OCI-LY3 (cell line): Measurements from ENCODE around the gene GCNT2.

Source experiments
- H2AFZ ChIP-seq: fragments of 200-600, 300-600 bp; shearing (Covaris generic); 2 replicates; pipeline ENCODE4 v1.6.0; 2014; ENCODE audit warnings: antibody characterized with exemption, low read depth, low read length
- H3K27ac ChIP-seq: fragments of 200-600, 300-600 bp; sonication (generic); 2 replicates; pipeline ENCODE4 v1.5.1; 2014; ENCODE audit warnings: mild to moderate bottlenecking, low read length, moderate library complexity, mixed read lengths
- H3K27me3 ChIP-seq: fragments of 200-600, 300-600 bp; sonication (generic); 2 replicates; pipeline ENCODE4 v1.6.1; 2014; ENCODE audit warnings: low read depth, low read length, mixed read lengths
- H3K36me3 ChIP-seq: fragments of 200-600, 300-600 bp; sonication (generic); replicated peaks from 2 replicates; pipeline ENCODE3; 2014; ENCODE audit warnings: low read depth, low read length, mixed read lengths
- H3K4me1 ChIP-seq: fragments of 300-600, 200-600 bp; sonication (generic); 2 replicates; pipeline ENCODE4 v1.6.1; 2014; ENCODE audit warnings: low read length, mixed read lengths
- H3K4me2 ChIP-seq: fragments of 200-600, 300-600 bp; sonication (generic); 2 replicates; pipeline ENCODE4 v1.6.1; 2014; ENCODE audit warnings: low read length, mixed read lengths
- H3K4me3 ChIP-seq: fragments of 300-600, 200-600 bp; sonication (generic); 2 replicates; pipeline ENCODE4 v1.5.1; 2014; ENCODE audit warnings: antibody characterized with exemption, mild to moderate bottlenecking, low read length, moderate library complexity
- H3K79me2 ChIP-seq: fragments of 300-600, 200-600 bp; shearing (Covaris generic); 2 replicates; pipeline ENCODE4 v1.6.1; 2014; ENCODE audit warnings: mild to moderate bottlenecking, low read length, mixed read lengths
- H3K9ac ChIP-seq: fragments of 300-600, 200-600 bp; shearing (Covaris generic); 2 replicates; pipeline ENCODE4 v1.6.0; 2014; ENCODE audit warnings: mild to moderate bottlenecking, low read length, moderate library complexity
- H3K9me3 ChIP-seq: fragments of 200-600, 300-600 bp; shearing (Covaris generic); 2 replicates; pipeline ENCODE4 v1.6.1; 2014; ENCODE audit warnings: low read length, mixed read lengths; ENCODE audit not compliant: insufficient read depth
- H4K20me1 ChIP-seq: fragments of 200-600, 300-600 bp; sonication (generic); 2 replicates; pipeline ENCODE4 v1.6.1; 2016; ENCODE audit warnings: low read length, mixed read lengths; ENCODE audit not compliant: insufficient read depth
- CTCF ChIP-seq: fragments of 200-600, 300-600 bp; sonication (generic); IDR thresholded peaks from 2 replicates; pipeline ENCODE4 v1.5.1; 2014; ENCODE audit warnings: antibody characterized with exemption, low read length, low read depth
- EZH2phosphoT487 ChIP-seq: fragments of 200-600 bp; shearing (Covaris generic); IDR thresholded peaks from 2 replicates; pipeline ENCODE4 v1.6.1; 2018; ENCODE audit warnings: antibody characterized with exemption, mixed run types, low read depth

The GCNT2 gene

GRCh38 chr6:10556992-10557391 is 35.8 kb downstream of the GCNT2 start:
- Histone ChIP-seq H3K4me1 (no peaks in the 10 kb centered on the region), H3K4me3 (no peak overlapping the region), H3K9me3 (no peaks in the 10 kb centered on the region), H3K9ac (no peak overlapping the region), H3K4me2 (no peak overlapping the region), H3K27ac (no peak overlapping the region), H3K27me3 (no peaks in the 10 kb centered on the region), H4K20me1 (peaks cover 69% of the 10 kb centered on the region), H3K36me3 (peaks cover 5% of the 10 kb centered on the region), H2AFZ (no peak overlapping the region), H3K79me2 (peaks cover 78% of the 10 kb centered on the region)
- TF ChIP-seq EZH2phosphoT487 (no peak), CTCF (no peak)

- Histone ChIP-seq H3K9me3 (no peaks in the 10 kb centered on the region), H3K36me3 (peaks cover 5% of the 10 kb centered on the region), H3K27ac (no peak overlapping the region), H3K4me3 (no peak overlapping the region), H3K4me1 (no peaks in the 10 kb centered on the region), H2AFZ (no peak overlapping the region), H3K27me3 (no peaks in the 10 kb centered on the region), H3K9ac (no peak overlapping the region), H4K20me1 (peaks cover 62% of the 10 kb centered on the region), H3K79me2 (peaks cover 72% of the 10 kb centered on the region), H3K4me2 (no peak overlapping the region)
- TF ChIP-seq CTCF (no peak), EZH2phosphoT487 (no peak)
These were observed 36.8 kb downstream of the GCNT2 start for GRCh38 chr6:10557913-10558312.

GRCh38 chr6:10558565-10558964 is 37.4 kb downstream of the GCNT2 start:
- Histone ChIP-seq H2AFZ (no peak overlapping the region), H3K4me1 (no peaks in the 10 kb centered on the region), H3K27ac (no peak overlapping the region), H3K36me3 (peaks cover 5% of the 10 kb centered on the region), H3K9me3 (no peaks in the 10 kb centered on the region), H3K27me3 (no peaks in the 10 kb centered on the region), H3K79me2 (peaks cover 67% of the 10 kb centered on the region), H3K4me3 (no peak overlapping the region), H4K20me1 (peaks cover 61% of the 10 kb centered on the region), H3K9ac (no peak overlapping the region), H3K4me2 (no peak overlapping the region)
- TF ChIP-seq EZH2phosphoT487: no peak
- no peak for TF ChIP-seq CTCF

- Histone ChIP-seq H3K4me1 (no peaks in the 10 kb centered on the region), H3K9me3 (no peaks in the 10 kb centered on the region), H3K27ac (no peak overlapping the region), H3K9ac (no peak overlapping the region), H3K79me2 (peaks cover 62% of the 10 kb centered on the region), H4K20me1 (peaks cover 57% of the 10 kb centered on the region), H2AFZ (no peak overlapping the region), H3K4me3 (no peak overlapping the region), H3K36me3 (peaks cover 5% of the 10 kb centered on the region), H3K27me3 (no peaks in the 10 kb centered on the region), H3K4me2 (no peak overlapping the region)
- TF ChIP-seq EZH2phosphoT487: no peak
- no peak for TF ChIP-seq CTCF
These were observed 38.5 kb downstream of the GCNT2 start for GRCh38 chr6:10559522-10560152.
